SK-N-SH treated with all-trans-retinoic acid at 6 μM for 48 hours (cell line): ENCODE results near the gene KISS1.

Experiments used
- ATAC-seq: fragments of 200-7000 bp; cut with Tn5 transposase; 3 replicates; pipeline ENCODE4 v1.9.1; 2020; ENCODE audit warnings: mild to moderate bottlenecking, moderate library complexity
- ARNTL ChIP-seq: fragments of 450-650 bp; formaldehyde crosslinking; IDR thresholded peaks from 2 replicates; pipeline ENCODE4 v1.5.0; 2020; ENCODE audit warnings: low read depth, mild to moderate bottlenecking, moderate library complexity, borderline replicate concordance
- BACH2 ChIP-seq: fragments of 250-450 bp; sonication (Bioruptor Pico); IDR thresholded peaks from 2 replicates; pipeline ENCODE4 v1.9.0; 2021; ENCODE audit warnings: mild to moderate bottlenecking, borderline replicate concordance
- CSDC2 ChIP-seq: fragments of 250-450 bp; sonication (Bioruptor Pico); IDR thresholded peaks from 2 replicates; pipeline ENCODE4 v1.5.0; 2020; ENCODE audit warnings: mild to moderate bottlenecking, moderate library complexity
- GLIS3 ChIP-seq: fragments of 250-450 bp; sonication (Bioruptor Pico); IDR thresholded peaks from 2 replicates; pipeline ENCODE4 v1.5.0; 2020; ENCODE audit warnings: mild to moderate bottlenecking, moderate library complexity
- ISL1 ChIP-seq: fragments of 250-450 bp; sonication (Bioruptor Pico); IDR thresholded peaks from 2 replicates; pipeline ENCODE4 v2.1.2; 2022; ENCODE audit warnings: mild to moderate bottlenecking, moderate library complexity
- OSR1 ChIP-seq: fragments of 250-450 bp; sonication (Bioruptor Pico); IDR thresholded peaks from 2 replicates; pipeline ENCODE4 v1.8.0; 2022; ENCODE audit warnings: moderate library complexity, mild to moderate bottlenecking, inconsistent platforms
- PPARA ChIP-seq: fragments of 250-450 bp; sonication (Bioruptor Pico); IDR thresholded peaks from 2 replicates; pipeline ENCODE4 v1.5.0; 2020; ENCODE audit warnings: mild to moderate bottlenecking, borderline replicate concordance
- RARB ChIP-seq: fragments of 250-450 bp; sonication (Bioruptor Pico); IDR thresholded peaks from 2 replicates; pipeline ENCODE4 v1.8.0; 2021; ENCODE audit warnings: mild to moderate bottlenecking, moderate library complexity
- SNAI2 ChIP-seq: fragments of 250-450 bp; sonication (Bioruptor Pico); IDR thresholded peaks from 2 replicates; pipeline ENCODE4 v1.5.0; 2020; ENCODE audit warnings: mild to moderate bottlenecking, moderate library complexity
- TCF4 ChIP-seq: fragments of 250-450 bp; sonication (Bioruptor Pico); IDR thresholded peaks from 2 replicates; pipeline ENCODE4 v1.8.0; 2021; ENCODE audit warnings: mild to moderate bottlenecking, moderate library complexity, borderline replicate concordance
- TOX ChIP-seq: fragments of 250-450 bp; sonication (Bioruptor Pico); IDR thresholded peaks from 2 replicates; pipeline ENCODE4 v1.8.0; 2021; ENCODE audit warnings: mild to moderate bottlenecking, moderate library complexity, borderline replicate concordance
- ZC3H10 ChIP-seq: fragments of 250-450 bp; sonication (Bioruptor Pico); IDR thresholded peaks from 2 replicates; pipeline ENCODE4 v1.5.1; 2021; ENCODE audit warnings: mild to moderate bottlenecking, moderate library complexity
- ZFP3 ChIP-seq: fragments of 250-450 bp; sonication (Bioruptor Pico); IDR thresholded peaks from 2 replicates; pipeline ENCODE4 v1.5.0; 2020; ENCODE audit warnings: mild to moderate bottlenecking, moderate library complexity
- ZFP30 ChIP-seq: fragments of 450-650 bp; formaldehyde crosslinking; IDR thresholded peaks from 2 replicates; pipeline ENCODE4 v1.5.0; 2022; ENCODE audit warnings: mild to moderate bottlenecking, moderate library complexity
- ZNF565 ChIP-seq: fragments of 450-650 bp; formaldehyde crosslinking; conservative IDR thresholded peaks from 2 replicates; pipeline ENCODE4 v1.5.0; 2020; ENCODE audit warnings: low read depth, mild to moderate bottlenecking, moderate library complexity
- ZNF8 ChIP-seq: fragments of 450-650 bp; formaldehyde crosslinking; IDR thresholded peaks from 2 replicates; pipeline ENCODE4 v1.5.0; 2020; ENCODE audit warnings: mild to moderate bottlenecking, moderate library complexity
- TF ChIP-seq, protein P1 (sequence below): fragments of 250-450 bp; sonication (Bioruptor Pico); IDR thresholded peaks from 2 replicates; pipeline ENCODE4 v1.8.0; 2021; ENCODE audit warnings: low read depth, mild to moderate bottlenecking, moderate library complexity, borderline replicate concordance
- TF ChIP-seq, protein P2 (sequence below): fragments of 250-450 bp; sonication (Bioruptor Pico); IDR thresholded peaks from 2 replicates; pipeline ENCODE4 v1.8.0; 2020; ENCODE audit warnings: mild to moderate bottlenecking, moderate library complexity, borderline replicate concordance
- TF ChIP-seq, protein P3 (sequence below): fragments of 250-450 bp; sonication (Bioruptor Pico); IDR thresholded peaks from 2 replicates; pipeline ENCODE4 v1.5.1; 2021; ENCODE audit warnings: mild to moderate bottlenecking, moderate library complexity
- TF ChIP-seq, protein P4 (sequence below): fragments of 250-450 bp; sonication (Bioruptor Pico); IDR thresholded peaks from 2 replicates; pipeline ENCODE4 v1.5.1; 2020; ENCODE audit warnings: low read depth, mild to moderate bottlenecking, moderate library complexity
- TF ChIP-seq, protein P5 (sequence below): fragments of 250-450 bp; sonication (Bioruptor Pico); IDR thresholded peaks from 2 replicates; pipeline ENCODE4 v1.5.0; 2020; ENCODE audit warnings: mild to moderate bottlenecking, moderate library complexity

Gene KISS1

DNA sequence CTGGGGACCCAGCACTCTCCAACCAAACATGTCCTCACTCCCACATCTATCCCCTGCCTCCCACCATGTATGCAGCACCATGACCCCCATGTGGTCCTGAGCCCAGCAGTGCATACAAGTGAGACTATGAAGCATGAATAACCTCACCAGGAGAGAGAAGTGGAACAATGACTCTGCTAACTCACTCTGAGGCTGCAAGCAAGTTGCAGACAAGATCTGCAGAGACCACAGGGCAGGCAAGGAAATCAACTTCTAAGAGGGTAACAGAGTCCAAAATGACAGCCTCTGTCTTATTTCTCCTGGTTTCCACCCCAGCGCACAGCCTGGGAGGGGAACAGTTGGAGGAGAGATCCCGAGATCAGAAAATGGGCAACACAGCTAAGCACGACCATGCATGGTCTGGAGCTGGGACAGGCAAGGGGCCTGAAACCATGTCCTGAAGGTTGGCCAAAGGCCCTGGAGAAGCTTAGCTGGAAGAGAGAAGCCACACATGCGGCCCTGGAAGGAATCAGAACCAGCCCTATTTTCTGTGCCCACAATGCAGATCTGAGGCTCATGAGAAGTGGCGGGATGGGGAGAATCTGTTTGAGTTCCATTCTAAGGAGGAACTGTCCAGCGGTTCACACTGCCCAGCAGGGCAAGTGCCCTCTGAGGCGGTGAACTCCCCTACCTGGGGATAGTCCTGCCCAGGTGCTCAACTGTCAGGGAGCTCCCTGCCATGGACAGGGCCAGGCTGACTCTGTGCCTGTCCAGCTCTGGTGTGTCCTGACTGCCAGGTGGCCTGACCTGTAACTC lies 17.6 kb downstream of the KISS1 start (continued):
- TF ChIP-seq, protein P1, sequence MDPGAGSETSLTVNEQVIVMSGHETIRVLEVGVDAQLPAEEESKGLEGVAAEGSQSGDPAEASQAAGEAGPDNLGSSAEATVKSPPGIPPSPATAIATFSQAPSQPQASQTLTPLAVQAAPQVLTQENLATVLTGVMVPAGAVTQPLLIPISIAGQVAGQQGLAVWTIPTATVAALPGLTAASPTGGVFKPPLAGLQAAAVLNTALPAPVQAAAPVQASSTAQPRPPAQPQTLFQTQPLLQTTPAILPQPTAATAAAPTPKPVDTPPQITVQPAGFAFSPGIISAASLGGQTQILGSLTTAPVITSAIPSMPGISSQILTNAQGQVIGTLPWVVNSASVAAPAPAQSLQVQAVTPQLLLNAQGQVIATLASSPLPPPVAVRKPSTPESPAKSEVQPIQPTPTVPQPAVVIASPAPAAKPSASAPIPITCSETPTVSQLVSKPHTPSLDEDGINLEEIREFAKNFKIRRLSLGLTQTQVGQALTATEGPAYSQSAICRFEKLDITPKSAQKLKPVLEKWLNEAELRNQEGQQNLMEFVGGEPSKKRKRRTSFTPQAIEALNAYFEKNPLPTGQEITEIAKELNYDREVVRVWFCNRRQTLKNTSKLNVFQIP (CRISPR knock-in tag) = no peak
- no peak for TF ChIP-seq ZNF565
- TF ChIP-seq, all 23 proteins: peak for 0

DNA sequence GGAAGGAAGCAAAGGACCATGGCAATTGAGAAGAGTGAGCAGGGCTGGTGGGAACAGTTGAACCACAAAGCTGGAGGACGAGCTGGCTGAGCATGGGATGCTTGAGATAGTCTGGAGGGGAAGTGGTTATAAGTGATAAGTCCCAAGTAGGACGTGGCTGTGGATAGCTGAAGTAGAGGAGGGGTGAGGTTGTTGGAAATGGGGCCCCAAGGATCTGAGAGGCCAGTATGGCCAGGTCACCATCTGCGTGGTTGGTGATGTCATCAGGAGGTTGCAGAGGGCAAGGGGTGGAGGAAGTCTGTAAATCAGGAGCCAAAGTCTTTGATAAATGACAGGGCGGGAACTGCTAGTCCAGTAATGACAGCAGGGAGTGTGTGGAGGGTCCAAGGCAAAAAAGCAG lies 19.2 kb downstream of the KISS1 start:
- TF ChIP-seq, protein P1 (CRISPR knock-in tag) = no peak
- TF ChIP-seq CSDC2 (CRISPR knock-in tag) = no peak
- TF ChIP-seq ZNF565 = no peak
- no peak for TF ChIP-seq ZFP30
- no peak for TF ChIP-seq TOX
- no peak for TF ChIP-seq ISL1
- TF ChIP-seq, protein P2, sequence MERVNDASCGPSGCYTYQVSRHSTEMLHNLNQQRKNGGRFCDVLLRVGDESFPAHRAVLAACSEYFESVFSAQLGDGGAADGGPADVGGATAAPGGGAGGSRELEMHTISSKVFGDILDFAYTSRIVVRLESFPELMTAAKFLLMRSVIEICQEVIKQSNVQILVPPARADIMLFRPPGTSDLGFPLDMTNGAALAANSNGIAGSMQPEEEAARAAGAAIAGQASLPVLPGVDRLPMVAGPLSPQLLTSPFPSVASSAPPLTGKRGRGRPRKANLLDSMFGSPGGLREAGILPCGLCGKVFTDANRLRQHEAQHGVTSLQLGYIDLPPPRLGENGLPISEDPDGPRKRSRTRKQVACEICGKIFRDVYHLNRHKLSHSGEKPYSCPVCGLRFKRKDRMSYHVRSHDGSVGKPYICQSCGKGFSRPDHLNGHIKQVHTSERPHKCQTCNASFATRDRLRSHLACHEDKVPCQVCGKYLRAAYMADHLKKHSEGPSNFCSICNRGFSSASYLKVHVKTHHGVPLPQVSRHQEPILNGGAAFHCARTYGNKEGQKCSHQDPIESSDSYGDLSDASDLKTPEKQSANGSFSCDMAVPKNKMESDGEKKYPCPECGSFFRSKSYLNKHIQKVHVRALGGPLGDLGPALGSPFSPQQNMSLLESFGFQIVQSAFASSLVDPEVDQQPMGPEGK (CRISPR knock-in tag) = no peak
- no peak for TF ChIP-seq OSR1 (CRISPR knock-in tag)
- no peak for TF ChIP-seq TCF4 (CRISPR knock-in tag)
- TF ChIP-seq ARNTL (CRISPR knock-in tag) = no peak
- no peak for TF ChIP-seq ZNF8
- TF ChIP-seq GLIS3 (CRISPR knock-in tag) = no peak
- TF ChIP-seq PPARA (CRISPR knock-in tag) = no peak
- TF ChIP-seq, protein P3, sequence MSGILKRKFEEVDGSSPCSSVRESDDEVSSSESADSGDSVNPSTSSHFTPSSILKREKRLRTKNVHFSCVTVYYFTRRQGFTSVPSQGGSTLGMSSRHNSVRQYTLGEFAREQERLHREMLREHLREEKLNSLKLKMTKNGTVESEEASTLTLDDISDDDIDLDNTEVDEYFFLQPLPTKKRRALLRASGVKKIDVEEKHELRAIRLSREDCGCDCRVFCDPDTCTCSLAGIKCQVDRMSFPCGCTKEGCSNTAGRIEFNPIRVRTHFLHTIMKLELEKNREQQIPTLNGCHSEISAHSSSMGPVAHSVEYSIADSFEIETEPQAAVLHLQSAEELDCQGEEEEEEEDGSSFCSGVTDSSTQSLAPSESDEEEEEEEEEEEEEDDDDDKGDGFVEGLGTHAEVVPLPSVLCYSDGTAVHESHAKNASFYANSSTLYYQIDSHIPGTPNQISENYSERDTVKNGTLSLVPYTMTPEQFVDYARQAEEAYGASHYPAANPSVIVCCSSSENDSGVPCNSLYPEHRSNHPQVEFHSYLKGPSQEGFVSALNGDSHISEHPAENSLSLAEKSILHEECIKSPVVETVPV (CRISPR knock-in tag) = no peak
- no peak for ATAC-seq

DNA sequence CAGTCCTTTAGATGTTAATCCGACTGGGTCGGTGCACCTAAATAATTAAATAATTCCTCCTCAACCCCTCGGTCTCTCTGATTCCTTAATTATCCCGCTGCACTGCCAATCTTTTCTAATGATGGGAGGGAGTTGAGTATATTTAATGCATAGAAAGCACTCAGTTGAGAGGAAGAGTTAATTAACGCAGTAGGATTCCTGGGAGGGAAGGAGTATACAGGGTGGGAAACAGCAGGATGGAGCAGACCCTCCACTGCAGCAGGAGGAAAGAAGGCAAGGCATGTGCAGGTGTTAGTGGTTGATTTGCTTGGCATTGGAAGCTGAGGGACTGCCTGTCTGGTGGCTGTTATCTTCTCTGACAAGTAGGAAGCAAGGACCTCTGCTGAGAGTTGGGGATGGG lies 20.2 kb downstream of the KISS1 start:
- TF ChIP-seq GLIS3 (CRISPR knock-in tag) (no peak), TCF4 (CRISPR knock-in tag) (no peak), BACH2 (CRISPR knock-in tag) (no peak), ISL1 (no peak), ZFP3 (no peak), TOX (no peak), ZNF8 (no peak), ZC3H10 (no peak), SNAI2 (CRISPR knock-in tag) (no peak), ZFP30 (no peak), CSDC2 (CRISPR knock-in tag) (no peak), RARB (no peak), PPARA (CRISPR knock-in tag) (no peak), ARNTL (CRISPR knock-in tag) (no peak)
- TF ChIP-seq, protein P1 (CRISPR knock-in tag) = no peak
- TF ChIP-seq, protein P3 (CRISPR knock-in tag) = no peak
- TF ChIP-seq, protein P4, sequence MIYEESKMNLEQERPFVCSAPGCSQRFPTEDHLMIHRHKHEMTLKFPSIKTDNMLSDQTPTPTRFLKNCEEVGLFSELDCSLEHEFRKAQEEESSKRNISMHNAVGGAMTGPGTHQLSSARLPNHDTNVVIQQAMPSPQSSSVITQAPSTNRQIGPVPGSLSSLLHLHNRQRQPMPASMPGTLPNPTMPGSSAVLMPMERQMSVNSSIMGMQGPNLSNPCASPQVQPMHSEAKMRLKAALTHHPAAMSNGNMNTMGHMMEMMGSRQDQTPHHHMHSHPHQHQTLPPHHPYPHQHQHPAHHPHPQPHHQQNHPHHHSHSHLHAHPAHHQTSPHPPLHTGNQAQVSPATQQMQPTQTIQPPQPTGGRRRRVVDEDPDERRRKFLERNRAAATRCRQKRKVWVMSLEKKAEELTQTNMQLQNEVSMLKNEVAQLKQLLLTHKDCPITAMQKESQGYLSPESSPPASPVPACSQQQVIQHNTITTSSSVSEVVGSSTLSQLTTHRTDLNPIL (CRISPR knock-in tag) = no peak
- TF ChIP-seq, protein P5, sequence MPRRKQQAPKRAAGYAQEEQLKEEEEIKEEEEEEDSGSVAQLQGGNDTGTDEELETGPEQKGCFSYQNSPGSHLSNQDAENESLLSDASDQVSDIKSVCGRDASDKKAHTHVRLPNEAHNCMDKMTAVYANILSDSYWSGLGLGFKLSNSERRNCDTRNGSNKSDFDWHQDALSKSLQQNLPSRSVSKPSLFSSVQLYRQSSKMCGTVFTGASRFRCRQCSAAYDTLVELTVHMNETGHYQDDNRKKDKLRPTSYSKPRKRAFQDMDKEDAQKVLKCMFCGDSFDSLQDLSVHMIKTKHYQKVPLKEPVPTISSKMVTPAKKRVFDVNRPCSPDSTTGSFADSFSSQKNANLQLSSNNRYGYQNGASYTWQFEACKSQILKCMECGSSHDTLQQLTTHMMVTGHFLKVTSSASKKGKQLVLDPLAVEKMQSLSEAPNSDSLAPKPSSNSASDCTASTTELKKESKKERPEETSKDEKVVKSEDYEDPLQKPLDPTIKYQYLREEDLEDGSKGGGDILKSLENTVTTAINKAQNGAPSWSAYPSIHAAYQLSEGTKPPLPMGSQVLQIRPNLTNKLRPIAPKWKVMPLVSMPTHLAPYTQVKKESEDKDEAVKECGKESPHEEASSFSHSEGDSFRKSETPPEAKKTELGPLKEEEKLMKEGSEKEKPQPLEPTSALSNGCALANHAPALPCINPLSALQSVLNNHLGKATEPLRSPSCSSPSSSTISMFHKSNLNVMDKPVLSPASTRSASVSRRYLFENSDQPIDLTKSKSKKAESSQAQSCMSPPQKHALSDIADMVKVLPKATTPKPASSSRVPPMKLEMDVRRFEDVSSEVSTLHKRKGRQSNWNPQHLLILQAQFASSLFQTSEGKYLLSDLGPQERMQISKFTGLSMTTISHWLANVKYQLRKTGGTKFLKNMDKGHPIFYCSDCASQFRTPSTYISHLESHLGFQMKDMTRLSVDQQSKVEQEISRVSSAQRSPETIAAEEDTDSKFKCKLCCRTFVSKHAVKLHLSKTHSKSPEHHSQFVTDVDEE = no peak
- ATAC-seq = no peak
